Measurements from ENCODE around the gene SRSF6. TPM values are rescaled to one million over a fixed set of nuclear protein-coding genes. Genes with fewer than 3 reads are reported as not detected.

Gene SRSF6
- total and polyA plus RNA-seq, 2 of the 4 experiments (the other 2 are of a cell fraction): 72.4 to 134 TPM

DNA sequence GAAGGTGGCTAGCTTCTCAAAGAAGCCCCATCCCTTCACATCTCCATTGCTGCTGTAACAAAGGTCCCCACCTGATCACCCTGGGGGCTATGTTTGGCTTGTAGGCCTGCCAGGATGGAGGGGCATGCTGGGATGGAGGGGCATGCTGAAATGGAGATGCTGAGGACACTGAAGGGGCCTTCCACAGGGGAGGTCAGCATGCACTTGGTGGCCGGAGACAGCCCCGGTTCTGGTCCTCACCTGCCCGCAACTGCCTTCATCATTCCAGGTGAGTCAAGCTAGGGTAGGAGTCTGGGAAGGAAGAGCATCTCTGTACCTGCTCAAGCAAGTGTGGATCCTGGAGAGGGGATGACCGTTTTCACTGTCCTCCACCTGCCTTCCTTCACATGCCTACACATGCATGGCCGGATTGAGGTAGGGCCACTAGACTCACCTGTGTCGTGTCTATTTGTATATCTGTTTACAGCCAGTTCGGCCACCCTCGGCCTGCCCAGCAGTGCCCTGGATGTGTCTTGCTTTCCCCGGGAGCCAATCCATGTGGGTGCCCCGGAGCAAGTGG, 55.8 kb downstream of the SRSF6 start:
- Histone ChIP-seq H3K23ac (ENCODE audit: low read depth, low read length) (0 out of 2 replicates have a peak overlapping the region, but pooled peaks have one; percentile 11), H3K9ac (ENCODE audit: low read depth, low read length) (peak overlapping the region; percentile 65), H2AK9ac (replicated peaks; ENCODE audit: low read depth, low read length, poor library complexity) (peak overlapping the region; percentile 84), H3K79me1 (ENCODE audit: low read depth in 1 of 2, low read length in 2 of 2) (peaks cover 0 to 9% of the 10 kb centered on the region in 2 experiments; a peak in 2 of 4 replicates), H3K4me2 (ENCODE audit: low read depth, low read length) (peak overlapping the region; percentile 91), H2BK5ac (ENCODE audit: low read depth, low read length, poor library complexity, severe bottlenecking) (no peak overlapping the region), H3K9me1 (ENCODE audit: insufficient read depth, low read length) (peaks cover 5% of the 10 kb centered on the region), H2AK5ac (ENCODE audit: low read depth, low read length) (peak overlapping the region; percentile 55; the same call in 1 of the 2 replicates), H2AFZ (replicated peaks; ENCODE audit: low read length, poor library complexity) (peak overlapping the region; percentile 96), H3K14ac (replicated peaks; ENCODE audit: low read depth, low read length) (peak overlapping the region; percentile 55), H2BK15ac (ENCODE audit: low read depth, low read length) (no peak overlapping the region), H2BK120ac (ENCODE audit: low read depth, low read length) (no peak overlapping the region), H3K27me3 (ENCODE audit: control insufficient read depth, insufficient read depth, low read length) (no peaks in the 10 kb centered on the region; the same call in 1 of the 2 replicates), H3K18ac (ENCODE audit: low read depth, low read length) (no peak overlapping the region), H3K36me3 (ENCODE audit: control insufficient read depth, insufficient read depth, low read length) (no peaks in the 10 kb centered on the region), H4K20me1 (ENCODE audit: insufficient read depth, low read length) (no peaks in the 10 kb centered on the region), H3K9me3 (ENCODE audit: control insufficient read depth, insufficient read depth, low read length) (no peaks in the 10 kb centered on the region), H4K5ac (ENCODE audit: low read depth, low read length) (no peak overlapping the region), H2BK20ac (ENCODE audit: low read depth, low read length) (no peak overlapping the region), H3K27ac (ENCODE audit: insufficient read depth, low read length) (no peak overlapping the region; the same call in 1 of the 2 replicates), H3K56ac (ENCODE audit: extremely low read depth, insufficient read depth, low read length) (no peak overlapping the region), H3K4me1 (ENCODE audit: control insufficient read depth, insufficient read depth, low read length) (0 out of 2 replicates have a peak, but pooled peaks cover 4% of the 10 kb centered on the region), H3K4me3 (ENCODE audit: insufficient read depth, low read depth, low read length) (peak overlapping the region; percentile 76), H3K4ac (ENCODE audit: low read depth, low read length) (peak overlapping the region; percentile 20), H4K8ac (ENCODE audit: low read depth in 2 of 2, low read length in 2 of 2) (peak overlapping the region; percentile 31 to 76; a peak in 1 of 4 replicates), H4K91ac (ENCODE audit: insufficient read depth, low read depth, low read length) (no peak overlapping the region)
- no TSS peak for BruUV-seq (replicated peaks)
- DNase-seq (no peak), ATAC-seq (ENCODE audit: low read depth) (no peak)
- WGBS, 2 experiments (ENCODE audit: extremely low coverage in 2 of 2, insufficient read length in 1 of 2): 29% methylated on average over 5 of the region's 10 CpGs; no CpG with 5 or more reads in 1 of the 2 experiments
- intact Hi-C loops (cut with micrococcal nuclease) (no loop called here), in situ Hi-C loops (cut with MboI; ENCODE audit: low sequenced_read_pairs) (no loop called here), dilution Hi-C loops (cut with HindIII; ENCODE audit: low sequenced_read_pairs, unreplicated experiment) (no loop called here)
- TF ChIP-seq CEBPB (IDR thresholded peaks at IDR 0.05; ENCODE audit: low read depth, low read length) (no peak), CHD1 (IDR thresholded peaks at IDR 0.05; ENCODE audit: low read depth, low read length) (no peak), RAD21 (IDR thresholded peaks at IDR 0.05; ENCODE audit: low read length) (no peak), MAFK (IDR thresholded peaks at IDR 0.05; ENCODE audit: low read depth, low read length) (no peak), MAZ (IDR thresholded peaks at IDR 0.05; ENCODE audit: borderline replicate concordance, low read depth, low read length) (no peak), BHLHE40 (IDR thresholded peaks at IDR 0.05; ENCODE audit: low read depth, low read length) (no peak), RFX5 (IDR thresholded peaks at IDR 0.05; ENCODE audit: low read depth, low read length) (no peak), NFE2L2 (IDR thresholded peaks at IDR 0.05; ENCODE audit: low read depth, low read length) (no peak), SMC3 (IDR thresholded peaks at IDR 0.05; ENCODE audit: low read depth, low read length) (no peak), MXI1 (IDR thresholded peaks at IDR 0.05; ENCODE audit: borderline replicate concordance, low read depth, low read length) (no peak), POLR2A (IDR thresholded peaks at IDR 0.05; ENCODE audit: low read depth, low read length) (no peak), CTCF (conservative IDR thresholded peaks at IDR 0.05; ENCODE audit: low read depth, low read length) (no peak), FOS (IDR thresholded peaks at IDR 0.05; ENCODE audit: low read depth, low read length) (no peak), RCOR1 (IDR thresholded peaks at IDR 0.05; ENCODE audit: insufficient replicate concordance, low read length) (no peak)
- TF ChIP-seq, protein P1, sequence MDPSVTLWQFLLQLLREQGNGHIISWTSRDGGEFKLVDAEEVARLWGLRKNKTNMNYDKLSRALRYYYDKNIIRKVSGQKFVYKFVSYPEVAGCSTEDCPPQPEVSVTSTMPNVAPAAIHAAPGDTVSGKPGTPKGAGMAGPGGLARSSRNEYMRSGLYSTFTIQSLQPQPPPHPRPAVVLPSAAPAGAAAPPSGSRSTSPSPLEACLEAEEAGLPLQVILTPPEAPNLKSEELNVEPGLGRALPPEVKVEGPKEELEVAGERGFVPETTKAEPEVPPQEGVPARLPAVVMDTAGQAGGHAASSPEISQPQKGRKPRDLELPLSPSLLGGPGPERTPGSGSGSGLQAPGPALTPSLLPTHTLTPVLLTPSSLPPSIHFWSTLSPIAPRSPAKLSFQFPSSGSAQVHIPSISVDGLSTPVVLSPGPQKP (IDR thresholded peaks at IDR 0.05; ENCODE audit: borderline replicate concordance, low read depth, low read length): no peak
- TF ChIP-seq, protein P2, sequence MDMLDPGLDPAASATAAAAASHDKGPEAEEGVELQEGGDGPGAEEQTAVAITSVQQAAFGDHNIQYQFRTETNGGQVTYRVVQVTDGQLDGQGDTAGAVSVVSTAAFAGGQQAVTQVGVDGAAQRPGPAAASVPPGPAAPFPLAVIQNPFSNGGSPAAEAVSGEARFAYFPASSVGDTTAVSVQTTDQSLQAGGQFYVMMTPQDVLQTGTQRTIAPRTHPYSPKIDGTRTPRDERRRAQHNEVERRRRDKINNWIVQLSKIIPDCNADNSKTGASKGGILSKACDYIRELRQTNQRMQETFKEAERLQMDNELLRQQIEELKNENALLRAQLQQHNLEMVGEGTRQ (IDR thresholded peaks at IDR 0.05; ENCODE audit: low read depth, low read length): no peak
- POLR2A ChIA-PET (ENCODE audit: unreplicated experiment): no interaction called here
- CTCF ChIA-PET: no interaction called here
